B cell (primary cell): ENCODE measurements around the gene NUP210. TPM values are rescaled to one million over a fixed set of nuclear protein-coding genes. Genes with fewer than 3 reads are reported as not detected.
A peak's percentile ranks its signal among the peaks of the same experiment; 100 is the strongest.

Source experiments
- ATAC-seq: fragments of 200-7000 bp; cut with Tn5 transposase; one replicate; pipeline ENCODE4 v1.10.0; 2021; ENCODE audit warnings: low read depth, mild to moderate bottlenecking, moderate number of reproducible peaks, moderate library complexity
- CTCF ChIA-PET: fragments of 350-600 bp; sonication (Branson Sonifier 250); formaldehyde crosslinking; loops from one replicate; lab custom pipeline; 2021; ENCODE audit warnings: antibody characterized with exemption, inconsistent platforms; lab: Charles Lee
- POLR2A ChIA-PET: fragments of 350-600 bp; sonication (Branson Sonifier 250); formaldehyde crosslinking; loops from one replicate; lab custom pipeline; 2021; ENCODE audit warnings: antibody characterized with exemption; lab: Charles Lee
- DNase-seq: peaks from one replicate; pipeline ENCODE4 v3.0.0; 2013
- H2AFZ ChIP-seq: 2 replicates; pipeline ENCODE4 v1.6.1; 2012; ENCODE audit warnings: mild to moderate bottlenecking, low read depth, low read length; ENCODE audit not compliant: insufficient read depth, poor library complexity, severe bottlenecking
- H3K27ac ChIP-seq, 2 donors: 1 replicate in 1 of 2; 2 replicates in 1 of 2; pipeline ENCODE4 v1.5.1; 2012 to 2013; ENCODE audit warnings: low read length in 2 of 2, mild to moderate bottlenecking in 2 of 2, moderate library complexity in 1 of 2
- H3K27me3 ChIP-seq, 4 experiments: fragments of 200-600 bp in 1 of 4; sonication (generic) in 1 of 4; replicated peaks in 1 of 4; 1 replicate in 2 of 4; 2 replicates in 2 of 4; pipeline versions ENCODE4 v1.6.1 to v1.7.0; 2013 to 2016; ENCODE audit warnings: low read length in 3 of 4, mild to moderate bottlenecking in 2 of 4, mixed read lengths in 1 of 4, moderate library complexity in 1 of 4; ENCODE audit not compliant: insufficient read depth in 4 of 4, control insufficient read depth in 3 of 4; ENCODE audit errors: control extremely low read depth in 1 of 4
- H3K36me3 ChIP-seq, 2 experiments: replicated peaks in 1 of 2; 1 replicate in 1 of 2; 2 replicates in 1 of 2; pipeline versions ENCODE4 v1.6.1 to v1.7.1; 2013; ENCODE audit warnings: low read length in 1 of 2; ENCODE audit not compliant: insufficient read depth in 2 of 2, control insufficient read depth in 1 of 2; ENCODE audit errors: control extremely low read depth in 1 of 2, extremely low read depth in 1 of 2
- H3K4me1 ChIP-seq, 2 donors: fragments of 200-600 bp in 1 of 2; sonication (generic) in 1 of 2; 1 replicate in 1 of 2; 2 replicates in 1 of 2; pipeline versions ENCODE4 v1.5.1 to v1.6.1; 2013 to 2017; ENCODE audit warnings: low read length in 2 of 2; ENCODE audit not compliant: control insufficient read depth in 2 of 2, insufficient read depth in 2 of 2
- H3K4me2 ChIP-seq: replicated peaks from 2 replicates; pipeline ENCODE3; 2012; ENCODE audit warnings: mild to moderate bottlenecking, low read depth, low read length; ENCODE audit not compliant: poor library complexity, severe bottlenecking
- H3K4me3 ChIP-seq, 5 experiments: fragments of 200-600 bp in 1 of 5; sonication (generic) in 1 of 5; 1 replicate in 3 of 5; 2 replicates in 2 of 5; pipeline versions ENCODE4 v1.5.1 to v1.7.0; 2011 to 2016; ENCODE audit warnings: low read length in 4 of 5, mild to moderate bottlenecking in 4 of 5, low read depth in 2 of 5, control low read depth in 1 of 5, moderate library complexity in 1 of 5; ENCODE audit not compliant: insufficient read depth in 1 of 5; ENCODE audit errors: control extremely low read depth in 1 of 5, extremely low read depth in 1 of 5
- H3K79me2 ChIP-seq: fragments of 200-600 bp; sonication (generic); one replicate; pipeline ENCODE4 v1.6.0; 2016; ENCODE audit warnings: low read length; ENCODE audit not compliant: control insufficient read depth, insufficient read depth
- H3K9ac ChIP-seq: fragments of 200-600 bp; sonication (generic); 2 replicates; pipeline ENCODE4 v1.6.1; 2017; ENCODE audit warnings: mild to moderate bottlenecking, low read length, moderate library complexity
- H3K9me3 ChIP-seq, 3 donors: one replicate each; pipeline versions ENCODE4 v1.6.1 to v1.7.1; 2013; ENCODE audit warnings: low read length in 2 of 3; ENCODE audit not compliant: control insufficient read depth in 2 of 3, insufficient read depth in 1 of 3; ENCODE audit errors: control extremely low read depth in 1 of 3
- H4K20me1 ChIP-seq: 2 replicates; pipeline ENCODE4 v1.6.0; 2012; ENCODE audit warnings: mild to moderate bottlenecking, low read length; ENCODE audit not compliant: insufficient read depth, control insufficient read depth, poor library complexity, severe bottlenecking
- H3K27ac Mint-ChIP-seq: one replicate; pipeline ENCODE4 v1.8.0; 2021; ENCODE audit warnings: mixed read lengths
- H3K27me3 Mint-ChIP-seq: one replicate; pipeline ENCODE4 v1.8.0; 2021; ENCODE audit warnings: mixed read lengths
- H3K4me1 Mint-ChIP-seq: one replicate; pipeline ENCODE4 v1.8.0; 2021; ENCODE audit warnings: mixed read lengths
- H3K4me3 Mint-ChIP-seq: one replicate; pipeline ENCODE4 v1.8.0; 2021; ENCODE audit warnings: mixed read lengths
- H3K9me3 Mint-ChIP-seq: one replicate; pipeline ENCODE4 v1.8.0; 2022; ENCODE audit warnings: mixed read lengths; ENCODE audit not compliant: insufficient read depth
- CTCF ChIP-seq: fragments of 200-600 bp; IDR thresholded peaks from one replicate; pipeline ENCODE4 v1.8.0; 2022; ENCODE audit warnings: antibody characterized with exemption, mild to moderate bottlenecking
- EZH2 ChIP-seq: IDR thresholded peaks from 2 replicates; pipeline ENCODE4 v1.6.1; 2012; ENCODE audit warnings: borderline replicate concordance, low read depth, mild to moderate bottlenecking, moderate library complexity, low read length; ENCODE audit not compliant: insufficient read depth, poor library complexity, severe bottlenecking
- WGBS: methylation state at CpG from one replicate; pipeline ENCODE4 v1.1.5; 2013; ENCODE audit warnings: missing lambda C conversion rate; ENCODE audit not compliant: insufficient coverage; 5-methylcytosine and 5-hydroxymethylcytosine counted together
- intact Hi-C: fragments of 100-400 bp; cut with micrococcal nuclease; formaldehyde crosslinking; loops from one replicate; pipeline ENCODE4 v1.10.0; 2022
- polyA plus RNA-seq: library from polyadenylated mRNA; depleted of rRNA; stranded (reverse); fragments of >200 nt; gene quantifications from 2 replicates; pipeline ENCODE4 v1.2.3, GENCODE V29; 2012
- total RNA-seq, 2 donors: library from RNA; stranded (reverse); fragments of 120-200 nt in 1 of 2; gene quantifications; 1 replicate in 1 of 2; 2 replicates in 1 of 2; pipeline versions ENCODE4 v1.2.3 to v1.2.4, GENCODE V29; 2013 to 2022

Gene NUP210
- total and polyA plus RNA-seq, 2 donors (not counting 1 experiment from before 2014, with no cell fraction given) = 114 to 159 TPM

- Histone ChIP-seq H3K9me3 (peaks cover 0 to 4% (median 0%) of the 10 kb centered on the region in 3 donors), H3K27ac (no peak overlapping the region), H4K20me1 (no peaks in the 10 kb centered on the region), H2AFZ (no peak overlapping the region), H3K79me2 (no peaks in the 10 kb centered on the region), H3K27me3 (peaks cover 0 to 8% (median 2%) of the 10 kb centered on the region in 4 experiments), H3K36me3 (no peaks in the 10 kb centered on the region), H3K4me3 (no peak overlapping the region), H3K4me1 (no peaks in the 10 kb centered on the region), H3K4me2 (no peak overlapping the region), H3K9ac (no peak overlapping the region)
- POLR2A ChIA-PET = no interaction called here
- 36% methylated on average over 11 of the region's 14 CpGs for WGBS
- TF ChIP-seq CTCF (peak; percentile 81), EZH2 (no peak)
- DNase-seq (peak; percentile 78), ATAC-seq (peak; percentile 85)
- CTCF ChIA-PET = interaction anchor here (0.6 to 4.0 kb wide), 16 partner anchors 9 to 560 kb away, joined by 3 to 38 read pairs (median 3); no protein-coding TSS in a partner anchor
- Mint-ChIP-seq H3K27ac (peak overlapping the region; percentile 20), H3K4me1 (peaks cover 3% of the 10 kb centered on the region), H3K27me3 (peaks cover 19% of the 10 kb centered on the region), H3K4me3 (no peak overlapping the region), H3K9me3 (no peaks in the 10 kb centered on the region)
- intact Hi-C loops = no loop called here
Observed at GRCh38 chr3:13461169-13462124, 41.3 kb upstream of the NUP210 start.

- Mint-ChIP-seq H3K9me3 (no peaks in the 10 kb centered on the region), H3K4me3 (no peak overlapping the region), H3K27ac (no peak overlapping the region), H3K4me1 (peaks cover 3% of the 10 kb centered on the region), H3K27me3 (peaks cover 16% of the 10 kb centered on the region)
- H3K79me2 ChIP-seq = no peaks in the 10 kb centered on the region
- ChIA-PET CTCF (interaction anchor here (1.2 to 4.0 kb wide), 5 partner anchors 8 to 369 kb away, joined by 5 to 38 read pairs (median 8); no protein-coding TSS in a partner anchor), POLR2A (interaction anchor here (0.6 kb wide), 1 partner anchor 363 kb away, joined by 3 read pairs; no protein-coding TSS in a partner anchor)
- no peaks in the 10 kb centered on the region for H3K36me3 ChIP-seq
- no peak for TF ChIP-seq CTCF
- TF ChIP-seq EZH2 = no peak
- H2AFZ ChIP-seq = no peak overlapping the region
- no peak overlapping the region for H3K9ac ChIP-seq
- no peak overlapping the region for H3K4me2 ChIP-seq
- H4K20me1 ChIP-seq = no peaks in the 10 kb centered on the region
- peaks cover 0 to 7% (median 2%) of the 10 kb centered on the region in 4 experiments for H3K27me3 ChIP-seq
- peaks cover 0 to 4% (median 0%) of the 10 kb centered on the region in 3 donors for H3K9me3 ChIP-seq
- DNase-seq = no peak
- intact Hi-C loops = no loop called here
- no peaks in the 10 kb centered on the region for H3K4me1 ChIP-seq
- WGBS = 95% methylated on average over 4 of the region's 7 CpGs
- no peak overlapping the region for H3K4me3 ChIP-seq
- no peak overlapping the region for H3K27ac ChIP-seq
- ATAC-seq = no peak
Observed at GRCh38 chr3:13460341-13460736, 40.2 kb upstream of the NUP210 start.
